Spinal cord (tissue), 10 donors: ENCODE data around the gene GANAB. TPM values are rescaled to one million over a fixed set of nuclear protein-coding genes. Genes with fewer than 3 reads are reported as not detected.

Experiments
- DNase-seq, 6 donors: peaks; one replicate each; pipeline versions ENCODE4 v3.0.0 to v3.0.0-alpha.2; 2013 to 2015; ENCODE audit warnings: low spot score in 6 of 6, low read depth in 4 of 6
- H3K27ac ChIP-seq: one replicate; pipeline ENCODE4 v1.5.1; 2013; ENCODE audit warnings: low read depth, low read length, control low read depth
- H3K27me3 ChIP-seq: one replicate; pipeline ENCODE4 v1.6.1; 2013; ENCODE audit warnings: low read length; ENCODE audit not compliant: control insufficient read depth, insufficient read depth
- H3K36me3 ChIP-seq: one replicate; pipeline ENCODE4 v1.6.1; 2013; ENCODE audit warnings: low read length; ENCODE audit not compliant: control insufficient read depth, insufficient read depth
- H3K4me1 ChIP-seq: one replicate; pipeline ENCODE4 v1.6.1; 2013; ENCODE audit warnings: low read length; ENCODE audit not compliant: control insufficient read depth, insufficient read depth
- H3K4me3 ChIP-seq: one replicate; pipeline ENCODE4 v1.5.1; 2013; ENCODE audit warnings: low read depth, low read length, control low read depth
- H3K9me3 ChIP-seq: one replicate; pipeline ENCODE4 v1.6.1; 2013; ENCODE audit warnings: low read length; ENCODE audit not compliant: control insufficient read depth, insufficient read depth
- WGBS: methylation state at CpG from one replicate; pipeline ENCODE4 v1.1.5; 2013; ENCODE audit warnings: missing lambda C conversion rate; ENCODE audit not compliant: insufficient coverage; 5-methylcytosine and 5-hydroxymethylcytosine counted together
- polyA plus RNA-seq, 2 donors: library from polyadenylated mRNA; unstranded; fragments of 120-200 nt; gene quantifications; one replicate each; pipeline ENCODE4 v1.2.1, GENCODE V29; 2013; ENCODE audit not compliant: insufficient read length in 2 of 2
- total RNA-seq, 2 donors: library from RNA; depleted of rRNA in 1 of 2; stranded (reverse); fragments of 120-200 nt in 1 of 2; fragments of >200 nt in 1 of 2; gene quantifications; one replicate each; pipeline versions ENCODE4 v1.2.3 to v1.2.4, GENCODE V29; 2013 to 2014
- donor health status: healthy.

The GANAB gene
- total and polyA plus RNA-seq, 4 donors, result 119 to 195 (median 165) TPM

DNA sequence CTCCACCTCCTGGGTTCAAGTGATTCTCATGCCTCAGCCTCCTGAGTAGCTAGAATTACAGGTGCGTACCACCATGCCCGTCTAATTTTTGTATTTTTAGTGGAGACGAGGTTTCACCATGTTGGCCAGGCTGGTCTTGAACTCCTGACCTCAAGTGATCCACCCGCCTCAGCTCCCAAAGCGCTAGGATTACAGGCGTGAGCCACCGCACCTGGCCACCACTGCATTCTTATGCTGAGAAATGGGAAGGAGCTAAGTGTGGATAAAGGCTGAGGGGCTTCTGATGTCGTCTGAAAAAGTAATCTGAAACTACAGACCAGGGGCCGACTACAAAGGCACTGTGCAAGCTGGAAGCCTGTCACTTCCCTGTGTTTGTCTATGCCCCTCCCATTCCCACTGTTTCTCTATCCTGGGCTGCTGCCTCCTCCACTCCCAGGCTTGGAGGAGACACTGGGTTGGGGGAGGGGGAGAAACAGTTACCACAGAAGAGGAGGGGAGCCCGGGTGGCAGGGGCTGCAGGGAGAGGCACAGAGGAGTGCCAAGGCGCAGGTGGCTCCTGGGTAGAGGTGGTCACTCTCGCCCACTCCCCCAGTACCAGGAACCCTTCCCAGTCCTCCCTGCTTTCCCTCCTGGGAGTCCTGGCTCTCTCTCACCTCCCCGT is 41.8 kb downstream of the GANAB start:
- Histone ChIP-seq H3K4me1 (peaks cover 20% of the 10 kb centered on the region), H3K36me3 (peaks cover 30% of the 10 kb centered on the region), H3K27me3 (no peaks in the 10 kb centered on the region), H3K4me3 (no peak overlapping the region), H3K27ac (no peak overlapping the region), H3K9me3 (no peaks in the 10 kb centered on the region)
- 91% methylated on average over 4 of the region's 13 CpGs for WGBS
- DNase-seq, result no peak

DNA sequence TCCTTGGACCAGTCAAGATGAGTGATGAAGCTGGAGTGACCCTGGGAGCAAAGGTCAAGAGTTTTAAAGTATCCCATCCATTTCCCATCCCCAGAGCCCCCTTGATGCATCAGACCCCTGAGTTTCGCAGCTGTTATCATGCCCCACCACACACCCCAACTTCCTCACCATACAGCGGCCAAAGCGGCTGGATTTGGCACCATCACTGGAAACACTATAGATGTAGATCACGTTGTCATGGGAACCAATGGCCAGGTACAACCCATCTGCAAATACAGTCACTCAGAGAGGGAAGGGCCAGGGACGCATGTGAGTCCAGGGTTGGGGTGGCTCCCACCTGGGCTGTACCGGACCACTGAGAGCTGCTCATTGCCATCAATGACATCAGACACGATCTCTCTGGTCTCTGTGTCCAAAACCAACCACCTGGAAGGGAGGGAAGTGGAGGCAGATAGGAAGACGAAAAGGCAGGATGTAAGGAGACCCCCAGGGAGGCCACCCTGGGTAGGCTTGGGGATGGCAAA is 42.6 kb downstream of the GANAB start:
- Histone ChIP-seq H3K27ac (no peak overlapping the region), H3K9me3 (no peaks in the 10 kb centered on the region), H3K4me1 (peaks cover 28% of the 10 kb centered on the region), H3K36me3 (peaks cover 31% of the 10 kb centered on the region), H3K27me3 (no peaks in the 10 kb centered on the region), H3K4me3 (no peak overlapping the region)
- no peak for DNase-seq
- WGBS, result 91% methylated on average over 4 of the region's 8 CpGs

DNA sequence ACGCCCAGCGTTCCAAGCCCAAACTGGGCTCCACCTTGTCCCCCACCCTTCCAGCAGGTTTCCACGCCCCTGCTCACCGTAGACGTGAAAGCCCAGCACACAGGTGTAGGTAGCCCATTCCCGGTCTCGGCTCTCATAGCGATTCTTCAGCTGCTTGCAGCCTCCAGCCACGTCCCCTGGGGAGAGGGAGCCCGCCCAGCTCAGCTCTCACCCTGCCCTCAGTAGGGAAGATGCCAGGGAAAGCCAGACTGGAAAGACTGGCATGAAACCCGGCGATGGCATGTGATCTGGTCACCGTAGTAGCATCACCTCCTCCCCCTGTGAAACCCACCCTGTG is 43.4 kb downstream of the GANAB start:
- Histone ChIP-seq H3K36me3 (peaks cover 30% of the 10 kb centered on the region), H3K27me3 (no peaks in the 10 kb centered on the region), H3K9me3 (no peaks in the 10 kb centered on the region), H3K4me1 (peaks cover 28% of the 10 kb centered on the region), H3K4me3 (peak overlapping the region; percentile 70), H3K27ac (peak overlapping the region; percentile 91)
- no peak for DNase-seq
- WGBS, result 38% methylated on average over 12 of the region's 13 CpGs

DNA sequence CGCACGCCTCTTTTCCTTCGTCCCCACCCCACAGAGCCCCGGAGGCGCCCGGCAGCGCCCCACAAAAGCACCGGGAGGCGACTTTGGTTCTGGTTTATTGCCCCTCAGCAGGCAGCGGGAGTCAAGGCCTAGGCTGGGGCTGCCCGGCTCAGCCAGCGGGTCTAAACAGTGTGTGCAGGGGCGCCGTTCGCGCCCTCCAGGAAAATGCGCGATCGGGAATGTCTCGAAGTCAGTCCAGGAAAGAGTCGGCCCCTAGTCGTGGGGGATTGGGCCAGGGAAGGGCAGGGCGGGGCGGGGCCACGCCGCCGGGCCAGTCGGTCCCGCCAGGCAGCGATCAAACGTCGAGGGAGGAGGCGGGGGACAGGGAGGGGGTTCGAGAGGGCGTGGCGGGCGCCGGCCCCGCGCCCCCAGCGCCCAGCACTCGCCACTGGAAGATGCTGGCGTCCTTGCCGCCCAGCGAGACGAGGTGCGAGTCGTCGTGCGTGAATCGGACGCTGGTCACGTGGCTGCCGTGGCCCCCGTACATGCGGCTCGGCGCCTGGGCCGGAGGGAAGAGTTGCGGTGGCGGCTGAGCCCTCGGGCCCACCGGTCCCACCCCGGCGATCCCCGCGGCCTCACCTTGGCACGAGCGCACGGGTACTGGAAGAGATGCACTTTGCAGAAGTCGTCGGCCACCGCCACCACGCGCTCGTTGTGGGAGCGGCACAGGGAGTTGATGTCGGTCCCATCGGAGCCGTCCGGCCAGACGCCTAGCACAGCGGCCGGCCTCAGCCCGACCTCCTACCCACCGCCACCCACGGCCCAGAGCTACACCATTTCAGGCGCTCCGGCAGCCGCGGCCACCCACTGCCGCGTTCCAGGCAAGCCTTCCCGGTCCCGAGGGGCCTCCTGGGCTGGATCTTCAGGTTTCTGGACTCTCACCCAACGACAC is 44.0 kb downstream of the GANAB start:
- Histone ChIP-seq H3K36me3 (peaks cover 36% of the 10 kb centered on the region), H3K27ac (peak overlapping the region; percentile 91), H3K4me3 (peak overlapping the region; percentile 70), H3K4me1 (peaks cover 28% of the 10 kb centered on the region), H3K27me3 (no peaks in the 10 kb centered on the region), H3K9me3 (no peaks in the 10 kb centered on the region)
- DNase-seq, result peak in 2 of 6 donors; percentile 87 to 88
- under 1% methylated on average over 95 of the region's 96 CpGs for WGBS

DNA sequence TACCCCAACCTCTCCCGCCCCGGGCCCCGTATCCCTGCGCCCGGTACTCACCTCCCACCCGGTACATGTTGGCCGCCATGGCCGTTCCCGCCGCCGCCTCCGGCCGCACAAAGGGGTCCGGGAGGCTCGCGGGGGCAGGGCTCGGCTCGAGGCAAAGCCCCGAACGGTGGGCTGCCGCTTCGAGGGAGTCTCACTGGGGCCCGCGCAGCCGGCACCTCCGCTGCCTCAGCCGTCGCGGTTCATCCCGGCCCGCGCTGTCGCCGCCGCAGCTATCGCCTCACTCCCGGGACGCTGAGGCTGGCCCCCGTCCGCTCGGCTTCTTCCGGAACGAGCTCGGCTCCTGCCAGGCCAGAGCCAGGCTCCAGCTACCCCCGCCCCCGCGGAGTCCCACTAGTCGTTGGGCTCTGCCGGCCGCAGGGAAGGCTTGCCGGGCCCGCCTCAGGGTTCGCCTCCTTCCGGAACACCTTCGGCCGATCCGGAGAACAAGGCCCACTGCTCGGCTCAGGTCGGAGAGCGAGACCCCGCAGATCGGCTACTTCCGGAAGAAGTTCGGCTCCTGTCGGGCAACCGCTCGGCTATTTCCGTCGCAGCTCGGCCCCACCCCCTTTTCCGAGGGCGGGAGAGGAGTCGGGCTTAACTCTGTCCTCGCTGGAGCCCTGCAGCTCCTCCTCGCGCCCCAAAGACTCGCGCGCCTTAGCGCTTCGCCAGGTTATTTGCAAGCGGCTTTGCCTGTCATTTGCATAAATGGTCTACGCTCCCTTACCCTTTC is 44.9 kb downstream of the GANAB start, which contains the start of gene MTA2:
MTA2 (minus strand) TSS at position 494 of the 769 bp plus-strand sequence; CDS start at position 79, 415 bp downstream.
- Histone ChIP-seq H3K4me1 (peaks cover 28% of the 10 kb centered on the region), H3K9me3 (no peaks in the 10 kb centered on the region), H3K36me3 (peaks cover 37% of the 10 kb centered on the region), H3K27ac (peak within 1 kb of the TSS; percentile 91), H3K4me3 (peak within 1 kb of the TSS; percentile 70), H3K27me3 (no peaks in the 10 kb centered on the region)
- peak; percentile 95 to 99 (median 98) for DNase-seq
- under 1% methylated on average over 83 of the region's 83 CpGs for WGBS

DNA sequence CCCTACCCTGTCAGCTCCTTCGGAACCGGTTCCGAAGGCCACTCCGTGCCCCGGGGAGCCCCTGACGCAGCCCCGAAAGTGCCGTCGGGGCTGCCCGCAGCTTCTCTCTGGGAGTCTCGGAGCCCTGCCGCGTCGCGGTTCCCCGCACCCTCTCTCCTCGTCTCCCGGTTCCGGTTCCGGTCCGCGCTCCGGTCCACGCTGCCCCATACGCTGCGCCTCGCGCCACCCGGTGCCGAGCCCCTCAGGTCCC is 45.4 kb downstream of the GANAB start:
- Histone ChIP-seq H3K4me3 (peak overlapping the region; percentile 70), H3K4me1 (peaks cover 28% of the 10 kb centered on the region), H3K27ac (peak overlapping the region; percentile 91), H3K27me3 (no peaks in the 10 kb centered on the region), H3K36me3 (peaks cover 42% of the 10 kb centered on the region), H3K9me3 (no peaks in the 10 kb centered on the region)
- 0% methylated on average over 30 of the region's 30 CpGs for WGBS
- no peak for DNase-seq

DNA sequence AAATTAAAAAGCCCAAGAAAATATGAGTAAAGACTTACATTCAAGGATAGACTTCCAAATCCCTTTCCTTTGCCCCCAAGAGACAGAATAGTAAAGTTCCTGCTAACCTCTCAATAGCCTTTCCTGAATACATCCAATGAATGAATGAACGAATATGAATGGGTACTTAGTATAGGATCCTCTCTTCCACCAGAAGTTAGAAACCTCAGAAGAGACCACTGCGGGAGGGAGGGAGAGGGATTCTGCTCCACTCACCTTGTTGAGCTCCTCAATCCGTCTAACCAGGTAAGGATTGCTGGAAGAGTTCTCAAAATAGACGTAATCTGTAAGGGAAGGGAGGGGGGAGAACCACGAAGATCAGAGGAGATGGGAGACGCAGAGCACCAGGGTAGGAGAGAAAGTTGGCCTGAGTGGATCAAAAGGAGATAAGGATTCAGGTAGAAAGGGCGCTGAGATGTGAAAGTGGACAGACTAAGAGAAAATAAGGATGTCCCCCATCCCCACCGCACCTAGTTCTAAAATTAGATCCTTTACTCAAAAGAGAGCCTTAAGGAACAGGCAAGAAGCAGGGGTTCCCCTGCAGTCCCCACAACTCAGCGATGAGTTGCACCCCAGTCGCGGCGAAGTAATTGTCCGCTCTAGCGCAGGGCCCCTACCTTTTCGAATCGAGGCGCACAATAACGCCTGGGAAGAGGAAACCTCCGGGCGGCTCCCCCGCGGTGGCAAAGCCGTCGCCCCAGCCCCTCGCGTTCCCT is 45.9 kb downstream of the GANAB start:
- Histone ChIP-seq H3K4me1 (peaks cover 28% of the 10 kb centered on the region), H3K9me3 (no peaks in the 10 kb centered on the region), H3K27me3 (no peaks in the 10 kb centered on the region), H3K27ac (peak overlapping the region; percentile 91), H3K36me3 (peaks cover 42% of the 10 kb centered on the region), H3K4me3 (peak overlapping the region; percentile 70)
- under 1% methylated on average over 22 of the region's 26 CpGs for WGBS
- no peak for DNase-seq

DNA sequence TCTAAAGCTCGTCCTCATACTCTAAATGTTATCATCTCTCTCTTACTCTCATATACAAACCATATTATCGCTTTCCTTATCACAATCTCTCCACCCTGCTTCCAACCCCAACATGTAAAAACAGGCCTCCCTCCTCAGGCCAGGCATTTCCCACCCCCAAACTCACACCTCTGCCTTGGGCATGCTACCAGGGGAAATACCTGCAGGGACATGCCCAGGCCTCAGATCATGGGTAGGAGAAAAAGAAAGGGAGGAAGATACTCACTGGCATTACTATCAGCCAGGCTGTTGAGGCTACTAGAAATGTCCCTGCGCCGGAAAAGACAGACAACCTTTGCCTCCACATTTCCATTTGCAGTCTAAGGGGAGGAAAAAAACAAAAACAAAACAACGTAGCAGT is 46.5 kb downstream of the GANAB start:
- no peak for DNase-seq
- Histone ChIP-seq H3K36me3 (peaks cover 45% of the 10 kb centered on the region), H3K27me3 (no peaks in the 10 kb centered on the region), H3K4me3 (peak overlapping the region; percentile 70), H3K9me3 (no peaks in the 10 kb centered on the region), H3K27ac (peak overlapping the region; percentile 41), H3K4me1 (peaks cover 28% of the 10 kb centered on the region)
- 88% methylated on average over 2 of the region's 5 CpGs for WGBS
